ENCODE measurements around the gene VPS51. TPM values are rescaled to one million over a fixed set of nuclear protein-coding genes. Genes with fewer than 3 reads are reported as not detected.
A peak's percentile ranks its signal among the peaks of the same experiment; 100 is the strongest.

VPS51 gene
- total and polyA plus RNA-seq, 2 of the 13 experiments (the other 11 are each of a cell fraction or from before 2014, with no cell fraction given), result 76.3 to 90.6 TPM

DNA sequence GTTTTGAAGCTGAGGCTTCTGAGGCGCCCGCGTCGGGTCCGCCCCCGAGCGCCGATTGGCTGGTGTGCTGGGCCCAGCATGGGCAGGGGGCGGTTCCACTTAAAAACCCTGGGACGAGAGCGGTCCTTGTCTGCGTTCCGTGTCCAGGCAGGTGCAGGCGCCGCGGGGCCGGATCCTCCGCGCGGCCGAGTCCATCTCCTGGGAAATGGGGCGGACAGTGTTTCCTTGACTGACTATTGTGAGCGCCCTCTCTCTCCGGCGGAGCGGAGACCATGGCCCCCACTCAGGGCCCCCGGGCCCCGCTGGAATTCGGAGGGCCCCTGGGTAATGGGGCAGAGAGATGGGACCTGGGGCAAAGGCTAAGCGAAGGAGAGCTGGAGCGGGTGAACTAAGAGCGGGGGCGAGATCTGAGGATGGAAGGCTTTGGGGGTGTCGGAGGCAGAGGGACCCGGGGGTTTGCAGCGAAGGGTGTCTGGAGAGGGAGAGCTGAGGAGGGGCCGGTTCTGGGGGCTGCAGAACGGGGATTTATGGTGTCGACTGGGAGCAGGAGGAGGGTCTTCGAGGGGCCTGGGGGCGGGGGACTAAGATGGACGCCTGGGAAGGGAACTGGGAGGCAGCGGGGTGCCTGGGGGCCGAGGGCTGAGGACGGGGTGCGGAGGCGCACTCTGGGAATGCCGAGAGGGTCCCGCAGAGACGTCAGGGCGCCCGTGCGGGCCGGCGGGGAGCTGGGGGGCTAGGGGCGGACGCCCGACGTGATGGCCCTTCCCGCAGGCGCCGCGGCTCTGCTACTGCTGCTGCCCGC lies 15.9 kb downstream of the VPS51 start, which contains the start of gene TM7SF2 (continued):
- TF ChIP-seq ZNF780A (CRISPR knock-in tag; IDR thresholded peaks at IDR 0.05) (no peak), ZNF775 (CRISPR knock-in tag; IDR thresholded peaks at IDR 0.05; ENCODE audit: borderline replicate concordance) (no peak; the same call in 1 of the 2 replicates), YEATS2 (CRISPR knock-in tag; IDR thresholded peaks at IDR 0.05; ENCODE audit: borderline replicate concordance) (no peak), RARG (CRISPR knock-in tag; IDR thresholded peaks at IDR 0.05; ENCODE audit: low read depth) (no peak), ZMAT5 (CRISPR knock-in tag; IDR thresholded peaks at IDR 0.05; ENCODE audit: borderline replicate concordance, low read depth) (no peak), MZF1 (CRISPR knock-in tag; IDR thresholded peaks at IDR 0.05; ENCODE audit: borderline replicate concordance) (no peak), LCORL (IDR thresholded peaks at IDR 0.05) (no peak), LCORL (CRISPR knock-in tag; IDR thresholded peaks at IDR 0.05) (no peak), FOSL1 (CRISPR knock-in tag; IDR thresholded peaks at IDR 0.05; ENCODE audit: borderline replicate concordance) (no peak), WIZ (CRISPR knock-in tag; IDR thresholded peaks at IDR 0.05) (no peak), SRSF9 (IDR thresholded peaks at IDR 0.05; ENCODE audit: borderline replicate concordance, insufficient read depth, low read depth, low read length, poor library complexity, severe bottlenecking) (no peak), PITX1 (CRISPR knock-in tag; IDR thresholded peaks at IDR 0.05) (peak; percentile 54; the same call in 1 of the 2 replicates), CHD4 (IDR thresholded peaks at IDR 0.05; ENCODE audit: borderline replicate concordance, low read length) (no peak), ZFP90 (CRISPR knock-in tag; IDR thresholded peaks at IDR 0.05; ENCODE audit: borderline replicate concordance) (peak; percentile 66; the same call in 1 of the 2 replicates), ZNF670 (CRISPR knock-in tag; IDR thresholded peaks at IDR 0.05; ENCODE audit: borderline replicate concordance) (no peak), YEATS4 (CRISPR knock-in tag; IDR thresholded peaks at IDR 0.05; ENCODE audit: borderline replicate concordance) (no peak; the same call in 1 of the 2 replicates), HDAC2 (CRISPR knock-in tag; IDR thresholded peaks at IDR 0.05) (no peak), NFE2L2 (IDR thresholded peaks at IDR 0.05; ENCODE audit: low read length) (no peak), ZNF546 (CRISPR knock-in tag; conservative IDR thresholded peaks at IDR 0.05) (no peak), NBN (conservative IDR thresholded peaks at IDR 0.05) (no peak), SCMH1 (CRISPR knock-in tag; IDR thresholded peaks at IDR 0.05; ENCODE audit: borderline replicate concordance) (no peak), CREBL2 (CRISPR knock-in tag; IDR thresholded peaks at IDR 0.05; ENCODE audit: borderline replicate concordance) (no peak), RBM22 (optimal IDR thresholded peaks at IDR 0.05; ENCODE audit: low read length) (peak; percentile 96), ARHGAP35 (CRISPR knock-in tag; IDR thresholded peaks at IDR 0.05; ENCODE audit: borderline replicate concordance) (no peak), U2AF1 (optimal IDR thresholded peaks at IDR 0.05; ENCODE audit: low read depth, low read length) (no peak)
- TF ChIP-seq, protein P1, sequence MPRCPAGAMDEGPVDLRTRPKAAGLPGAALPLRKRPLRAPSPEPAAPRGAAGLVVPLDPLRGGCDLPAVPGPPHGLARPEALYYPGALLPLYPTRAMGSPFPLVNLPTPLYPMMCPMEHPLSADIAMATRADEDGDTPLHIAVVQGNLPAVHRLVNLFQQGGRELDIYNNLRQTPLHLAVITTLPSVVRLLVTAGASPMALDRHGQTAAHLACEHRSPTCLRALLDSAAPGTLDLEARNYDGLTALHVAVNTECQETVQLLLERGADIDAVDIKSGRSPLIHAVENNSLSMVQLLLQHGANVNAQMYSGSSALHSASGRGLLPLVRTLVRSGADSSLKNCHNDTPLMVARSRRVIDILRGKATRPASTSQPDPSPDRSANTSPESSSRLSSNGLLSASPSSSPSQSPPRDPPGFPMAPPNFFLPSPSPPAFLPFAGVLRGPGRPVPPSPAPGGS (CRISPR knock-in tag; IDR thresholded peaks at IDR 0.05), result no peak
